Ishikawa (cell line): Measurements from ENCODE around the gene SETBP1.

Experiments used
- CEBPB ChIP-seq: IDR thresholded peaks from 2 replicates; pipeline ENCODE4 v1.6.1; 2012
- EGR1 ChIP-seq: IDR thresholded peaks from 2 replicates; pipeline ENCODE4 v1.6.1; 2012
- EP300 ChIP-seq: IDR thresholded peaks from 2 replicates; pipeline ENCODE4 v1.6.1; 2012; ENCODE audit warnings: borderline replicate concordance
- MAX ChIP-seq: IDR thresholded peaks from 2 replicates; pipeline ENCODE4 v1.6.1; 2012
- RAD21 ChIP-seq: IDR thresholded peaks from 2 replicates; pipeline ENCODE4 v1.6.1; 2012; ENCODE audit warnings: low read depth
- REST ChIP-seq: IDR thresholded peaks from 2 replicates; pipeline ENCODE4 v1.6.1; 2012; ENCODE audit warnings: low read depth, mild to moderate bottlenecking
- TAF1 ChIP-seq: IDR thresholded peaks from 2 replicates; pipeline ENCODE4 v1.6.1; 2012; ENCODE audit warnings: low read depth, mild to moderate bottlenecking
- TEAD4 ChIP-seq: IDR thresholded peaks from 2 replicates; pipeline ENCODE4 v1.6.1; 2012
- USF1 ChIP-seq: IDR thresholded peaks from 2 replicates; pipeline ENCODE4 v1.6.1; 2012
- YY1 ChIP-seq: IDR thresholded peaks from 2 replicates; pipeline ENCODE4 v1.6.1; 2012; ENCODE audit warnings: low read depth

GRCh38 chr18:44841221-44841620, 160.5 kb downstream of the SETBP1 start:
- TF ChIP-seq MAX: no peak
- TF ChIP-seq USF1: no peak
- no peak for TF ChIP-seq TEAD4
- no peak for TF ChIP-seq REST
- TF ChIP-seq EP300: no peak
- no peak for TF ChIP-seq YY1
- no peak for TF ChIP-seq RAD21
- TF ChIP-seq TAF1: no peak
- TF ChIP-seq CEBPB: no peak
- TF ChIP-seq EGR1: no peak
